WI38 (cell line): ENCODE measurements around the gene MOCS1.

Experiments
- H3K4me3 ChIP-seq: 2 replicates; pipeline ENCODE4 v1.5.1; 2011; ENCODE audit warnings: low read depth, mild to moderate bottlenecking, control low read depth, low read length
- CTCF ChIP-seq: IDR thresholded peaks from 2 replicates; pipeline ENCODE4 v1.5.1; 2012; ENCODE audit warnings: low read depth, mild to moderate bottlenecking, control low read depth, low read length

The MOCS1 gene

GRCh38 chr6:39909701-39910100, 24.6 kb downstream of the MOCS1 start:
- TF ChIP-seq CTCF = no peak
- no peak overlapping the region for H3K4me3 ChIP-seq

- no peak overlapping the region for H3K4me3 ChIP-seq
- no peak for TF ChIP-seq CTCF
These were observed 25.3 kb downstream of the MOCS1 start for GRCh38 chr6:39908838-39909583.

- H3K4me3 ChIP-seq = no peak overlapping the region
- no peak for TF ChIP-seq CTCF
These were observed 26.2 kb downstream of the MOCS1 start for GRCh38 chr6:39907871-39908575.

- TF ChIP-seq CTCF = no peak
- no peak overlapping the region for H3K4me3 ChIP-seq
These were observed 27.9 kb downstream of the MOCS1 start for GRCh38 chr6:39906318-39906761.

- TF ChIP-seq CTCF = no peak
These were observed 28.7 kb downstream of the MOCS1 start for GRCh38 chr6:39905640-39905975.

GRCh38 chr6:39904946-39905639, 29.2 kb downstream of the MOCS1 start:
- no peak overlapping the region for H3K4me3 ChIP-seq
- no peak for TF ChIP-seq CTCF

More at GRCh38 chr6:39905640-39905975, 28.7 kb downstream of the MOCS1 start:
- no peak overlapping the region for H3K4me3 ChIP-seq

- no peak for TF ChIP-seq CTCF
- no peak overlapping the region for H3K4me3 ChIP-seq
These were observed 30.6 kb downstream of the MOCS1 start for GRCh38 chr6:39903656-39904055.
